Measurements from ENCODE around the gene SH2D1B. TPM values are rescaled to one million over a fixed set of nuclear protein-coding genes. Genes with fewer than 3 reads are reported as not detected.

SH2D1B gene
- total RNA-seq, 1 experiment from 2014 or later = 0.34 TPM

- intact Hi-C loops (cut with micrococcal nuclease; ENCODE audit: unreplicated experiment) = no loop called here
- Histone ChIP-seq H3K36me3 (ENCODE audit: insufficient read depth, low read length, poor library complexity, severe bottlenecking) (no peaks in the 10 kb centered on the region), H3K4me3 (ENCODE audit: low read depth, low read length, poor library complexity, severe bottlenecking) (no peak overlapping the region), H3K27me3 (replicated peaks; ENCODE audit: insufficient read depth, low read depth, low read length, poor library complexity) (no peaks in the 10 kb centered on the region), H3K4me1 (ENCODE audit: insufficient read depth, low read length, poor library complexity, severe bottlenecking) (no peaks in the 10 kb centered on the region), H3K27ac (ENCODE audit: low read depth, low read length, poor library complexity, severe bottlenecking) (no peak overlapping the region), H3K9me3 (ENCODE audit: low read depth, low read length, poor library complexity, severe bottlenecking) (no peaks in the 10 kb centered on the region)
- TF ChIP-seq CTCF (conservative IDR thresholded peaks at IDR 0.05; ENCODE audit: low read depth, low read length) (no peak), EZH2 (IDR thresholded peaks at IDR 0.05; ENCODE audit: borderline replicate concordance, low read depth, low read length, poor library complexity, severe bottlenecking) (no peak)
- no peak for DNase-seq (ENCODE audit: low spot score)
- BruUV-seq (replicated peaks) = no TSS peak
- POLR2A ChIA-PET (ENCODE audit: low non-redundant PET) = no interaction called here
- CTCF ChIA-PET = no interaction called here
Observed at GRCh38 chr1:162375463-162375862, 36.5 kb downstream of the SH2D1B start.

DNA sequence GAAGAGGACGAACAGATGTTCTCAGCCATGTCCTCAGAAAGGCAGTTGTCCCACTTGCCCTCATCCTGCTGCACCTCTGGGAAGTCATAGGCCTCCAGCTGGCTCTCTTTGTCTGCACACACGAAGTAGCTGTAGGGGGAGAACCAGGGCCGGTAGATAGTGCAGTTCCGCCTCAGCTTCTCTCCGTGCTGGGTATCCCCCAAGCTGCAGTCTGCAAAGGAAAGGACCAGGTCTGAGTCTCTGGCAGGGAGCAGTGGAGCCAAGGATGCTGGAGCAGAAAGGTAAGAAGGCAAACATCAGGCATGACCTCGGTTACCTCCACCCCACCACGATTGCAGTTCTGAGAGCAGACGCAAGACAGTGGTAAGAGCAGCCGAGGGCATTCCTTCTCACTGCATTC lies 37.5 kb downstream of the SH2D1B start:
- CTCF ChIA-PET = no interaction called here
- Histone ChIP-seq H3K27ac (ENCODE audit: low read depth, low read length, poor library complexity, severe bottlenecking) (no peak overlapping the region), H3K27me3 (replicated peaks; ENCODE audit: insufficient read depth, low read depth, low read length, poor library complexity) (no peaks in the 10 kb centered on the region), H3K36me3 (ENCODE audit: insufficient read depth, low read length, poor library complexity, severe bottlenecking) (no peaks in the 10 kb centered on the region), H3K4me1 (ENCODE audit: insufficient read depth, low read length, poor library complexity, severe bottlenecking) (no peaks in the 10 kb centered on the region), H3K9me3 (ENCODE audit: low read depth, low read length, poor library complexity, severe bottlenecking) (no peaks in the 10 kb centered on the region), H3K4me3 (ENCODE audit: low read depth, low read length, poor library complexity, severe bottlenecking) (no peak overlapping the region)
- no TSS peak for BruUV-seq (replicated peaks)
- POLR2A ChIA-PET (ENCODE audit: low non-redundant PET) = no interaction called here
- DNase-seq (ENCODE audit: low spot score) = no peak
- TF ChIP-seq EZH2 (IDR thresholded peaks at IDR 0.05; ENCODE audit: borderline replicate concordance, low read depth, low read length, poor library complexity, severe bottlenecking) (no peak), CTCF (conservative IDR thresholded peaks at IDR 0.05; ENCODE audit: low read depth, low read length) (no peak)
- intact Hi-C loops (cut with micrococcal nuclease; ENCODE audit: unreplicated experiment) = no loop called here

GRCh38 chr1:162373541-162374260 lies 38.2 kb downstream of the SH2D1B start:
- no peak overlapping the region for H3K4me3 ChIP-seq (ENCODE audit: low read depth, low read length, poor library complexity, severe bottlenecking)
- CTCF ChIA-PET = no interaction called here
- no peak overlapping the region for H3K27ac ChIP-seq (ENCODE audit: low read depth, low read length, poor library complexity, severe bottlenecking)
- no TSS peak for BruUV-seq (replicated peaks)
- POLR2A ChIA-PET (ENCODE audit: low non-redundant PET) = no interaction called here
- intact Hi-C loops (cut with micrococcal nuclease; ENCODE audit: unreplicated experiment) = no loop called here
- H3K36me3 ChIP-seq (ENCODE audit: insufficient read depth, low read length, poor library complexity, severe bottlenecking) = no peaks in the 10 kb centered on the region
- no peaks in the 10 kb centered on the region for H3K4me1 ChIP-seq (ENCODE audit: insufficient read depth, low read length, poor library complexity, severe bottlenecking)
- H3K27me3 ChIP-seq (replicated peaks; ENCODE audit: insufficient read depth, low read depth, low read length, poor library complexity) = no peaks in the 10 kb centered on the region
- DNase-seq (ENCODE audit: low spot score) = no peak
- no peaks in the 10 kb centered on the region for H3K9me3 ChIP-seq (ENCODE audit: low read depth, low read length, poor library complexity, severe bottlenecking)
- no peak for TF ChIP-seq EZH2 (IDR thresholded peaks at IDR 0.05; ENCODE audit: borderline replicate concordance, low read depth, low read length, poor library complexity, severe bottlenecking)
- no peak for TF ChIP-seq CTCF (conservative IDR thresholded peaks at IDR 0.05; ENCODE audit: low read depth, low read length)
